K562 (cell line): ENCODE measurements around the gene KLB. TPM values are rescaled to one million over a fixed set of nuclear protein-coding genes. Genes with fewer than 3 reads are reported as not detected.

ENCODE experiments used
- HCFC1 ChIP-seq: IDR thresholded peaks from 2 replicates; pipeline ENCODE4 v1.6.1; 2012; ENCODE audit warnings: low read depth, low read length, improper control_type of control experiment
- ID3 ChIP-seq, 2 experiments: fragments of 250-450 bp in 1 of 2; fragments of 450-650 bp in 1 of 2; sonication (Bioruptor Pico) in 1 of 2; IDR thresholded peaks; 2 replicates each; pipeline versions ENCODE4 v1.6.1 to v1.8.0; 2016 to 2021; ENCODE audit warnings: mild to moderate bottlenecking in 2 of 2, moderate library complexity in 2 of 2, missing compliant biosample characterization in 1 of 2, missing genetic modification characterization in 1 of 2
- KLF6 ChIP-seq: fragments of 250-450 bp; sonication (Bioruptor Pico); IDR thresholded peaks from 2 replicates; pipeline ENCODE4 v1.4.0; 2020; ENCODE audit warnings: mild to moderate bottlenecking, moderate library complexity, borderline replicate concordance
- NCOA1 ChIP-seq: fragments of 450-650 bp; IDR thresholded peaks from 2 replicates; pipeline ENCODE4 v1.6.1; 2016; ENCODE audit warnings: low read depth
- SNIP1 ChIP-seq: fragments of 450-650 bp; IDR thresholded peaks from 2 replicates; pipeline ENCODE4 v1.7.1; 2017; ENCODE audit warnings: low read depth, mild to moderate bottlenecking
- TCF3 ChIP-seq: sonication (generic); formaldehyde crosslinking; IDR thresholded peaks from 2 replicates; pipeline ENCODE4 v1.4.0; 2020; ENCODE audit warnings: mild to moderate bottlenecking, missing genetic modification reagents
- UBTF ChIP-seq, 2 experiments: IDR thresholded peaks; 2 replicates each; pipeline ENCODE4 v1.6.1; 2012; ENCODE audit warnings: improper control_type of control experiment in 2 of 2, low read depth in 2 of 2, low read length in 2 of 2, borderline replicate concordance in 1 of 2
- USF2 ChIP-seq: sonication (generic); formaldehyde crosslinking; IDR thresholded peaks from 2 replicates; pipeline ENCODE4 v1.5.0; 2020; ENCODE audit warnings: missing genetic modification reagents
- ZBTB7A ChIP-seq: IDR thresholded peaks from 2 replicates; pipeline ENCODE4 v1.6.1; 2011; ENCODE audit warnings: low read depth, mild to moderate bottlenecking, low read length, moderate library complexity, borderline replicate concordance; ENCODE audit not compliant: control insufficient read depth
- ZC3H4 ChIP-seq: sonication (generic); formaldehyde crosslinking; IDR thresholded peaks from 2 replicates; pipeline ENCODE4 v1.9.0; 2021; ENCODE audit warnings: missing genetic modification reagents, borderline replicate concordance
- ZNF41 ChIP-seq: fragments of 250-450 bp; sonication (Bioruptor Pico); conservative IDR thresholded peaks from 2 replicates; pipeline ENCODE4 v1.4.0; 2020; ENCODE audit warnings: mild to moderate bottlenecking
- ZNF445 ChIP-seq: fragments of 250-450 bp; sonication (Bioruptor Pico); IDR thresholded peaks from 2 replicates; pipeline ENCODE4 v1.4.0; 2020; ENCODE audit warnings: low read depth, mild to moderate bottlenecking, moderate library complexity
- ZNF766 ChIP-seq: fragments of 200-800 bp; sonication (Bioruptor generic); conservative IDR thresholded peaks from 2 replicates; pipeline ENCODE4 v1.6.1; 2016; ENCODE audit warnings: missing genetic modification characterization, missing compliant biosample characterization
- polyA plus RNA-seq, 8 experiments: library from polyadenylated mRNA; depleted of rRNA in 4 of 8; stranded (reverse) in 5 of 8; unstranded in 3 of 8; fragments of >200 nt; fragmentation: Nextera tagmentation in 2 of 8; fragmentation: Illumina TruSeq in 1 of 8; extraction: Ambion mirVana in 2 of 8; extraction: Trizol in 1 of 8; gene quantifications; 2 replicates each; pipeline versions ENCODE4 v1.2.1 to v1.2.3, GENCODE V29; 2011 to 2014; ENCODE audit warnings: inconsistent platforms in 1 of 8, missing spikeins in 1 of 8
- total RNA-seq, 7 experiments: library from RNA; depleted of rRNA in 6 of 7; stranded (reverse); fragments of >200 nt in 6 of 7; fragmentation: Illumina TruSeq in 2 of 7; extraction: Trizol in 2 of 7; gene quantifications; 2 replicates each; pipeline versions ENCODE4 v1.2.1 to v1.2.3, GENCODE V29; 2011 to 2021; ENCODE audit warnings: low replicate concordance in 1 of 7
- TF ChIP-seq, protein P1 (sequence below): fragments of 250-450 bp; sonication (Bioruptor Pico); IDR thresholded peaks from 2 replicates; pipeline ENCODE4 v1.5.0; 2021
- TF ChIP-seq, protein P2 (sequence below), 2 experiments: fragments of 150-350 bp in 1 of 2; IDR thresholded peaks; 2 replicates each; pipeline ENCODE4 v1.6.1; 2012 to 2016; ENCODE audit warnings: low read depth in 2 of 2, low read length in 2 of 2, mild to moderate bottlenecking in 1 of 2, moderate library complexity in 1 of 2
- TF ChIP-seq, protein P3 (sequence below): sonication (generic); formaldehyde crosslinking; IDR thresholded peaks from 2 replicates; pipeline ENCODE4 v1.4.0; 2020; ENCODE audit warnings: mild to moderate bottlenecking, missing genetic modification reagents

The KLB gene
- total and polyA plus RNA-seq, 9 of the 15 experiments (the other 6 are each of a cell fraction or from before 2014, with no cell fraction given) = 0.04 to 0.13 TPM; not detected in 7

DNA sequence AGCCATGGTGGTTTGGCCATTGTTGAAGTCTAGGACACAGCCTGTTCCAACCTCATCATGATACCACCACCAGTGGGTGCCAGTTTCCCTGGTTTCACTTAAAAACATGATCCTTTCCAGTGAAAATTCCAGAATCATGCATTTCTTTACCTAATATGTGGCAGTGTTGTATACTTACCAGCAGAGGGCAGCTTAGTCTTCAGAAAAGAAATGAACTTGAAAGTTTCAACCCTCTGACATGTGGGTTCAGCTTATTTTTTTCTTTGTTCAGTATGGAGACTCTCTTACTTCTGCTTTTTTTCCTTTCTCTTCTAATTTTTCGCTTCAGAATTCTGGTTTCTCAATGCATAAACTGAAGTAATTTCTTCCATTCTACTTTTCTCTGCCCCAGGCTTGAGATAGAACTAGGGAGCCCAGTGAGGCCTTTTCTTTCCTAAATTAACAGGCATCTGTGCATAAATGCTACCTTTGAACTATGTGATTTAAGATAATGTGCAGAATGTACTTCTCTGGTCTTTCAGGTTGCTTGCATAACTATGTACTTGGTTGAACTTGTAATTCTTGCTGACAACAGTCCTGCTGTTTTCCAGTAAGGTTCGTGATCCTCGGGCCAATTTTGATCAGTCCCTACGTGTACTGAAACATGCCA is 62.8 kb downstream of the KLB start (continued):
- TF ChIP-seq ZBTB7A (no peak), ZNF41 (CRISPR knock-in tag) (no peak), TCF3 (CRISPR knock-in tag) (no peak), USF2 (CRISPR knock-in tag) (no peak), ZNF445 (CRISPR knock-in tag) (no peak), UBTF (IDR thresholded peaks at IDR 0.05; ENCODE audit: borderline replicate concordance in 1 of 2, low read depth in 2 of 2, low read length in 2 of 2) (no peak), ZC3H4 (CRISPR knock-in tag) (no peak), SNIP1 (no peak), ZNF766 (peak; percentile 55; the same call in 1 of the 2 replicates), NCOA1 (no peak), KLF6 (CRISPR knock-in tag) (no peak), ID3 (CRISPR knock-in tag; IDR thresholded peaks at IDR 0.05) (no peak), ID3 (tag; IDR thresholded peaks at IDR 0.05) (no peak), HCFC1 (no peak)
- TF ChIP-seq, protein P1, sequence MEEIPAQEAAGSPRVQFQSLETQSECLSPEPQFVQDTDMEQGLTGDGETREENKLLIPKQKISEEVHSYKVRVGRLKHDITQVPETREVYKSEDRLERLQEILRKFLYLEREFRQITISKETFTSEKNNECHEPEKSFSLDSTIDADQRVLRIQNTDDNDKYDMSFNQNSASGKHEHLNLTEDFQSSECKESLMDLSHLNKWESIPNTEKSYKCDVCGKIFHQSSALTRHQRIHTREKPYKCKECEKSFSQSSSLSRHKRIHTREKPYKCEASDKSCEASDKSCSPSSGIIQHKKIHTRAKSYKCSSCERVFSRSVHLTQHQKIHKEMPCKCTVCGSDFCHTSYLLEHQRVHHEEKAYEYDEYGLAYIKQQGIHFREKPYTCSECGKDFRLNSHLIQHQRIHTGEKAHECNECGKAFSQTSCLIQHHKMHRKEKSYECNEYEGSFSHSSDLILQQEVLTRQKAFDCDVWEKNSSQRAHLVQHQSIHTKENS (CRISPR knock-in tag) = no peak
- TF ChIP-seq, protein P2, sequence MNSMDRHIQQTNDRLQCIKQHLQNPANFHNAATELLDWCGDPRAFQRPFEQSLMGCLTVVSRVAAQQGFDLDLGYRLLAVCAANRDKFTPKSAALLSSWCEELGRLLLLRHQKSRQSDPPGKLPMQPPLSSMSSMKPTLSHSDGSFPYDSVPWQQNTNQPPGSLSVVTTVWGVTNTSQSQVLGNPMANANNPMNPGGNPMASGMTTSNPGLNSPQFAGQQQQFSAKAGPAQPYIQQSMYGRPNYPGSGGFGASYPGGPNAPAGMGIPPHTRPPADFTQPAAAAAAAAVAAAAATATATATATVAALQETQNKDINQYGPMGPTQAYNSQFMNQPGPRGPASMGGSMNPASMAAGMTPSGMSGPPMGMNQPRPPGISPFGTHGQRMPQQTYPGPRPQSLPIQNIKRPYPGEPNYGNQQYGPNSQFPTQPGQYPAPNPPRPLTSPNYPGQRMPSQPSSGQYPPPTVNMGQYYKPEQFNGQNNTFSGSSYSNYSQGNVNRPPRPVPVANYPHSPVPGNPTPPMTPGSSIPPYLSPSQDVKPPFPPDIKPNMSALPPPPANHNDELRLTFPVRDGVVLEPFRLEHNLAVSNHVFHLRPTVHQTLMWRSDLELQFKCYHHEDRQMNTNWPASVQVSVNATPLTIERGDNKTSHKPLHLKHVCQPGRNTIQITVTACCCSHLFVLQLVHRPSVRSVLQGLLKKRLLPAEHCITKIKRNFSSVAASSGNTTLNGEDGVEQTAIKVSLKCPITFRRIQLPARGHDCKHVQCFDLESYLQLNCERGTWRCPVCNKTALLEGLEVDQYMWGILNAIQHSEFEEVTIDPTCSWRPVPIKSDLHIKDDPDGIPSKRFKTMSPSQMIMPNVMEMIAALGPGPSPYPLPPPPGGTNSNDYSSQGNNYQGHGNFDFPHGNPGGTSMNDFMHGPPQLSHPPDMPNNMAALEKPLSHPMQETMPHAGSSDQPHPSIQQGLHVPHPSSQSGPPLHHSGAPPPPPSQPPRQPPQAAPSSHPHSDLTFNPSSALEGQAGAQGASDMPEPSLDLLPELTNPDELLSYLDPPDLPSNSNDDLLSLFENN (IDR thresholded peaks at IDR 0.05; ENCODE audit: low read depth in 2 of 2, low read length in 2 of 2) = no peak
- TF ChIP-seq, protein P3, sequence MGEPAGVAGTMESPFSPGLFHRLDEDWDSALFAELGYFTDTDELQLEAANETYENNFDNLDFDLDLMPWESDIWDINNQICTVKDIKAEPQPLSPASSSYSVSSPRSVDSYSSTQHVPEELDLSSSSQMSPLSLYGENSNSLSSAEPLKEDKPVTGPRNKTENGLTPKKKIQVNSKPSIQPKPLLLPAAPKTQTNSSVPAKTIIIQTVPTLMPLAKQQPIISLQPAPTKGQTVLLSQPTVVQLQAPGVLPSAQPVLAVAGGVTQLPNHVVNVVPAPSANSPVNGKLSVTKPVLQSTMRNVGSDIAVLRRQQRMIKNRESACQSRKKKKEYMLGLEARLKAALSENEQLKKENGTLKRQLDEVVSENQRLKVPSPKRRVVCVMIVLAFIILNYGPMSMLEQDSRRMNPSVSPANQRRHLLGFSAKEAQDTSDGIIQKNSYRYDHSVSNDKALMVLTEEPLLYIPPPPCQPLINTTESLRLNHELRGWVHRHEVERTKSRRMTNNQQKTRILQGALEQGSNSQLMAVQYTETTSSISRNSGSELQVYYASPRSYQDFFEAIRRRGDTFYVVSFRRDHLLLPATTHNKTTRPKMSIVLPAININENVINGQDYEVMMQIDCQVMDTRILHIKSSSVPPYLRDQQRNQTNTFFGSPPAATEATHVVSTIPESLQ = no peak
